Measurements from ENCODE around the gene LRRC28. TPM values are rescaled to one million over a fixed set of nuclear protein-coding genes. Genes with fewer than 3 reads are reported as not detected.

LRRC28 gene
- total RNA-seq, 6 donors from 2014 or later = 15.6 to 70.2 (median 20.1) TPM

DNA sequence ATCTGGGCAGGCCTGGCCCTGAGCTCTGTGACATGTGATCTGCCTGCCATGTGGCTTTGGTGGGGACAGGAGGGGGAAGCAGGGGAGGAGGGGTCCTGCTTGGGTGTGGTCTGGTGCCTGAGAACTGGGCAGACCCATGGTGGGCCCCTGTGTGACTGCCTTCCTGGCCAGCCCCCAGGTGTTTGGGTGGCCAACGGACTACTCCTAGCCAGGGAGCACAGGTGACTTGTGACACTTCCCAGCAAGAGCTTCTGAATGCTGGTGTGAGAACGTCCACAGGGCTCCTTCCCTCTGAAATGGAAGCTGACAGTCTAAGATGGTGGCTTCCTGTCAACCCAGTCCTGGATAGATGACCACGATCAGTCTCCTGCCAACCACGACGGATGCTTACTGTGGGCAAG is 178.4 kb downstream of the LRRC28 start:
- H3K4me1 ChIP-seq = peaks cover 31 to 47% (median 38%) of the 10 kb centered on the region in 4 donors
- DNase-seq (peak in 1 of 2 donors; percentile 14), ATAC-seq (ENCODE audit: low FRiP score in 2 of 2) (no peak)
- H3K9me3 ChIP-seq = no peaks in the 10 kb centered on the region
- no peak overlapping the region for H3K4me3 ChIP-seq
- H3K27me3 ChIP-seq = no peaks in the 10 kb centered on the region
- TF ChIP-seq EP300 (IDR thresholded peaks at IDR 0.05) (no peak), POLR2A (IDR thresholded peaks at IDR 0.05) (no peak), POLR2AphosphoS5 (IDR thresholded peaks at IDR 0.05) (no peak)
- TF ChIP-seq, protein P1, sequence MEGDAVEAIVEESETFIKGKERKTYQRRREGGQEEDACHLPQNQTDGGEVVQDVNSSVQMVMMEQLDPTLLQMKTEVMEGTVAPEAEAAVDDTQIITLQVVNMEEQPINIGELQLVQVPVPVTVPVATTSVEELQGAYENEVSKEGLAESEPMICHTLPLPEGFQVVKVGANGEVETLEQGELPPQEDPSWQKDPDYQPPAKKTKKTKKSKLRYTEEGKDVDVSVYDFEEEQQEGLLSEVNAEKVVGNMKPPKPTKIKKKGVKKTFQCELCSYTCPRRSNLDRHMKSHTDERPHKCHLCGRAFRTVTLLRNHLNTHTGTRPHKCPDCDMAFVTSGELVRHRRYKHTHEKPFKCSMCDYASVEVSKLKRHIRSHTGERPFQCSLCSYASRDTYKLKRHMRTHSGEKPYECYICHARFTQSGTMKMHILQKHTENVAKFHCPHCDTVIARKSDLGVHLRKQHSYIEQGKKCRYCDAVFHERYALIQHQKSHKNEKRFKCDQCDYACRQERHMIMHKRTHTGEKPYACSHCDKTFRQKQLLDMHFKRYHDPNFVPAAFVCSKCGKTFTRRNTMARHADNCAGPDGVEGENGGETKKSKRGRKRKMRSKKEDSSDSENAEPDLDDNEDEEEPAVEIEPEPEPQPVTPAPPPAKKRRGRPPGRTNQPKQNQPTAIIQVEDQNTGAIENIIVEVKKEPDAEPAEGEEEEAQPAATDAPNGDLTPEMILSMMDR (IDR thresholded peaks at IDR 0.05) = no peak
- H3K36me3 ChIP-seq = no peaks in the 10 kb centered on the region
- no peak overlapping the region for H3K27ac ChIP-seq
- 82 to 100% methylated on average over 3 to 5 of the region's 5 CpGs for WGBS, 2 donors

DNA sequence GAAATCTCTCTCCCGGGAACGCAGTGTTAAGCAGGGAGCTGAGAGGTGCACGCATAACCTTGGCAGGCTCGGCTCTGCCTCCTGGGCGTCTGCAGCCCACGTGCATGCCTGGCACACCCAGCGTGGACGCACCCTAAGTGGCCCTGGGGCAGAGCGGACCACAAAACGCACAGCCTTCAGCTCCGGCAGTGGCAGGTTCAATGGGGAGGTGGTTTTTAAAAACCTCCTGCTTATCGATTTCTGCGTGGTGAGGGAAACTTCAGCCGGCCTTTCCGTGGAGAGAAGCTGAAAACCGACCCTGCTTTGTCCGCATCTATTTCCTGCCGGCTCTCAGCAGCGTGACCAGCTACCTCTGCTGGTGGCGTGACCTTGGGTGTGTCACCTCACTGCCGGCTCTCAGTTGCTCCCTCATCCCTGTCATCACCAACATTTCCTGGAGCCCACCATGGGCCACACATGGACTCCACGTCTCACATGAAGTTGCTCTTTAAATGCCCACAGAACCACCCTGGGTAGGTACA is 179.7 kb downstream of the LRRC28 start:
- DNase-seq (peak in 1 of 2 donors; percentile 18), ATAC-seq (ENCODE audit: low FRiP score in 2 of 2) (no peak)
- TF ChIP-seq, protein P1 (IDR thresholded peaks at IDR 0.05) = no peak
- H3K4me1 ChIP-seq = peaks cover 33 to 47% (median 39%) of the 10 kb centered on the region in 4 donors
- H3K36me3 ChIP-seq = no peaks in the 10 kb centered on the region
- no peak overlapping the region for H3K4me3 ChIP-seq
- H3K27ac ChIP-seq = no peak overlapping the region
- no peaks in the 10 kb centered on the region for H3K27me3 ChIP-seq
- H3K9me3 ChIP-seq = no peaks in the 10 kb centered on the region
- 86 to 88% methylated on average over 22 of the region's 22 CpGs for WGBS, 2 donors

DNA sequence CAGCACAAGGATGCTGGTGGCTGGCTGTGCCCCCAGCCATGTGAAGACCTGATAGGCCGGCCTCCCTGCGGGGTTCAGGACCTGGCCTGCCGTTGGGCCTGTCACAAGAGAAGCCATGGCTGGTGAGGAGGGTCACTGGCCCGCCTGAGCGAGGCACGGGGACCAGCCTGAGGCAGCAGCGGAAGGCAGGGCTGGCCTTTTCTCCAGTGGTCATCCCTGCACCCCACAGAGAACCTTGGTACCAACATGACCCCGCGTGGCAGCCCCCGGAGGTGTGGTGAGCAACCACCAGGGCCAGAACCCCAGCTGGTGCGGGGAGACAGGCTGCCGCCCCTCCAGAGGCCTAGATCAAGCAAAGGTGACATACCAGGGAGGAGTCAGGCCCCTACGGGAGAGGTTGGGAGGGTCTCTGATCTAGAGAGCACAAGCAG is 180.4 kb downstream of the LRRC28 start:
- TF ChIP-seq POLR2AphosphoS5 (IDR thresholded peaks at IDR 0.05) (no peak), EP300 (IDR thresholded peaks at IDR 0.05) (no peak), POLR2A (IDR thresholded peaks at IDR 0.05) (no peak)
- TF ChIP-seq, protein P1 (IDR thresholded peaks at IDR 0.05) = no peak
- Histone ChIP-seq H3K4me3 (no peak overlapping the region), H3K4me1 (peaks cover 33 to 44% (median 39%) of the 10 kb centered on the region in 4 donors), H3K36me3 (no peaks in the 10 kb centered on the region), H3K27ac (no peak overlapping the region), H3K27me3 (no peaks in the 10 kb centered on the region), H3K9me3 (no peaks in the 10 kb centered on the region)
- DNase-seq = no peak
- ATAC-seq (ENCODE audit: low FRiP score in 2 of 2) = no peak
- 98% methylated on average over 7 of the region's 13 CpGs; no CpG with 5 or more reads in 1 of the 2 donors for WGBS, 2 donors

GRCh38 chr15:99432271-99433025 is 181.2 kb downstream of the LRRC28 start:
- no peak for ATAC-seq (ENCODE audit: low FRiP score in 2 of 2)
- TF ChIP-seq POLR2A (IDR thresholded peaks at IDR 0.05) (no peak), POLR2AphosphoS5 (IDR thresholded peaks at IDR 0.05) (no peak), EP300 (IDR thresholded peaks at IDR 0.05) (no peak)
- TF ChIP-seq, protein P1 (IDR thresholded peaks at IDR 0.05) = no peak
- WGBS, 2 donors = 92 to 96% methylated on average over 8 to 15 of the region's 15 CpGs
- Histone ChIP-seq H3K27ac (peak overlapping the region; percentile 36 to 80 (median 57)), H3K27me3 (no peaks in the 10 kb centered on the region), H3K9me3 (no peaks in the 10 kb centered on the region), H3K4me1 (peaks cover 33 to 46% (median 38%) of the 10 kb centered on the region in 4 donors), H3K36me3 (no peaks in the 10 kb centered on the region), H3K4me3 (no peak overlapping the region)
- DNase-seq = peak; percentile 15 to 50

Measured in upper lobe of left lung (tissue), 6 donors.